HepG2 (cell line): ENCODE results near the gene SLC35B4. TPM values are rescaled to one million over a fixed set of nuclear protein-coding genes. Genes with fewer than 3 reads are reported as not detected.

Experiments
- ARID2 ChIP-seq: sonication (generic); formaldehyde crosslinking; IDR thresholded peaks from 2 replicates; pipeline ENCODE4 v1.8.1; 2022; ENCODE audit warnings: mild to moderate bottlenecking, missing genetic modification reagents, borderline replicate concordance
- FOXP4 ChIP-seq: sonication (generic); formaldehyde crosslinking; IDR thresholded peaks from 2 replicates; pipeline ENCODE4 v1.4.0; 2020; ENCODE audit warnings: missing genetic modification reagents
- GFI1 ChIP-seq: sonication (generic); formaldehyde crosslinking; IDR thresholded peaks from 2 replicates; pipeline ENCODE4 v1.5.0; 2020; ENCODE audit warnings: missing genetic modification reagents, mild to moderate bottlenecking, borderline replicate concordance
- HDAC1 ChIP-seq: sonication (generic); formaldehyde crosslinking; IDR thresholded peaks from 2 replicates; pipeline ENCODE4 v1.5.1; 2020; ENCODE audit warnings: mild to moderate bottlenecking, missing genetic modification reagents
- HHEX ChIP-seq: IDR thresholded peaks from 2 replicates; pipeline ENCODE4 v1.6.1; 2016; ENCODE audit warnings: control low read depth
- KDM2A ChIP-seq: sonication (generic); formaldehyde crosslinking; IDR thresholded peaks from 2 replicates; pipeline ENCODE4 v1.4.0; 2020; ENCODE audit warnings: low read depth, missing genetic modification reagents, borderline replicate concordance
- KDM4B ChIP-seq: sonication (generic); formaldehyde crosslinking; IDR thresholded peaks from 2 replicates; pipeline ENCODE4 v1.4.0; 2020; ENCODE audit warnings: missing genetic modification reagents
- MAFK ChIP-seq, 2 experiments: IDR thresholded peaks in 1 of 2; conservative IDR thresholded peaks in 1 of 2; 2 replicates each; pipeline ENCODE4 v1.6.1; 2011; ENCODE audit warnings: improper control_type of control experiment in 2 of 2, low read length in 2 of 2
- MTF1 ChIP-seq: sonication (generic); formaldehyde crosslinking; IDR thresholded peaks from 2 replicates; pipeline ENCODE4 v1.5.0; 2020; ENCODE audit warnings: missing genetic modification reagents
- NFYC ChIP-seq: IDR thresholded peaks from 2 replicates; pipeline ENCODE4 v1.6.1; 2016; ENCODE audit warnings: missing genetic modification reagents, missing compliant biosample characterization
- SAFB2 ChIP-seq: sonication (generic); formaldehyde crosslinking; IDR thresholded peaks from 2 replicates; pipeline ENCODE4 v1.5.1; 2020; ENCODE audit warnings: missing genetic modification reagents, low read depth, mild to moderate bottlenecking, borderline replicate concordance
- SIN3A ChIP-seq: IDR thresholded peaks from 2 replicates; pipeline ENCODE4 v1.6.1; 2011; ENCODE audit warnings: low read depth, mild to moderate bottlenecking, control low read depth, low read length, borderline replicate concordance
- SMARCC2 ChIP-seq: fragments of 450-650 bp; IDR thresholded peaks from 2 replicates; pipeline ENCODE4 v1.6.1; 2017; ENCODE audit warnings: antibody characterized with exemption, mild to moderate bottlenecking
- SNRNP70 ChIP-seq: fragments of 200-400 bp; formaldehyde crosslinking; IDR thresholded peaks from 2 replicates; pipeline ENCODE4 v1.6.1; 2017; ENCODE audit warnings: mild to moderate bottlenecking, low read depth, low read length, moderate library complexity
- TAF1 ChIP-seq: sonication (generic); formaldehyde crosslinking; IDR thresholded peaks from 2 replicates; pipeline ENCODE4 v1.4.0; 2020; ENCODE audit warnings: missing genetic modification reagents
- TBX2 ChIP-seq: sonication (generic); formaldehyde crosslinking; IDR thresholded peaks from 2 replicates; pipeline ENCODE4 v1.5.0; 2020; ENCODE audit warnings: missing genetic modification reagents, mild to moderate bottlenecking, borderline replicate concordance
- ZNF124 ChIP-seq: sonication (generic); formaldehyde crosslinking; IDR thresholded peaks from 2 replicates; pipeline ENCODE4 v1.4.0; 2020; ENCODE audit warnings: missing genetic modification reagents
- ZNF329 ChIP-seq: sonication (generic); formaldehyde crosslinking; IDR thresholded peaks from 2 replicates; pipeline ENCODE4 v1.9.0; 2021; ENCODE audit warnings: low read depth, mild to moderate bottlenecking, missing genetic modification reagents
- ZNF629 ChIP-seq: sonication (generic); formaldehyde crosslinking; conservative IDR thresholded peaks from 2 replicates; pipeline ENCODE4 v1.5.0; 2020; ENCODE audit warnings: missing genetic modification reagents
- ZNF703 ChIP-seq: sonication (generic); formaldehyde crosslinking; IDR thresholded peaks from 2 replicates; pipeline ENCODE4 v1.5.1; 2020; ENCODE audit warnings: missing genetic modification reagents, mild to moderate bottlenecking, moderate library complexity, borderline replicate concordance
- ZSCAN25 ChIP-seq: sonication (generic); formaldehyde crosslinking; IDR thresholded peaks from 2 replicates; pipeline ENCODE4 v1.8.0; 2022; ENCODE audit warnings: mild to moderate bottlenecking, missing genetic modification reagents
- polyA plus RNA-seq, 8 experiments: library from polyadenylated mRNA; depleted of rRNA in 3 of 8; stranded (reverse) in 7 of 8; unstranded in 1 of 8; fragments of >200 nt; fragmentation: Illumina TruSeq in 4 of 8; extraction: Trizol in 4 of 8; gene quantifications; 2 replicates each; pipeline versions ENCODE4 v1.2.1 to v1.2.3, GENCODE V29; 2011 to 2016; ENCODE audit warnings: low read depth in 4 of 8, missing spikeins in 1 of 8, mixed read lengths in 1 of 8; ENCODE audit not compliant: insufficient read depth in 1 of 8
- total RNA-seq, 5 experiments: library from RNA; depleted of rRNA; stranded (reverse); fragments of >200 nt; fragmentation: Illumina TruSeq; extraction: Trizol; gene quantifications; 2 replicates each; pipeline ENCODE4 v1.2.3, GENCODE V29; 2016; ENCODE audit warnings: low read depth in 1 of 5
- TF ChIP-seq, protein P1 (sequence below): sonication (generic); formaldehyde crosslinking; IDR thresholded peaks from 2 replicates; pipeline ENCODE4 v1.5.0; 2020; ENCODE audit warnings: missing genetic modification reagents
- TF ChIP-seq, protein P2 (sequence below): fragments of 450-650 bp; IDR thresholded peaks from 2 replicates; pipeline ENCODE4 v1.6.1; 2017; ENCODE audit warnings: mild to moderate bottlenecking
- TF ChIP-seq, protein P3 (sequence below): sonication (generic); formaldehyde crosslinking; IDR thresholded peaks from 2 replicates; pipeline ENCODE4 v1.4.0; 2020; ENCODE audit warnings: missing genetic modification reagents, mild to moderate bottlenecking, borderline replicate concordance

Gene SLC35B4
- total and polyA plus RNA-seq, 2 of the 13 experiments (the other 11 are each of a cell fraction or from before 2014, with no cell fraction given) = 17.1 to 17.8 TPM

GRCh38 chr7:134366481-134366880 lies 49.8 kb upstream of the SLC35B4 start (continued):
- TF ChIP-seq FOXP4 (CRISPR knock-in tag) (peak; percentile 75), ARID2 (CRISPR knock-in tag) (no peak), SMARCC2 (no peak), HDAC1 (CRISPR knock-in tag) (peak; percentile 45; the same call in 1 of the 2 replicates), ZNF629 (CRISPR knock-in tag) (no peak), NFYC (CRISPR knock-in tag) (no peak), TAF1 (CRISPR knock-in tag) (no peak), KDM2A (CRISPR knock-in tag) (no peak), SIN3A (no peak), GFI1 (CRISPR knock-in tag) (peak; percentile 81), ZNF329 (CRISPR knock-in tag) (no peak), TBX2 (CRISPR knock-in tag) (peak; percentile 73), ZNF124 (no peak), ZSCAN25 (CRISPR knock-in tag) (no peak), MTF1 (CRISPR knock-in tag) (no peak), ZNF703 (no peak), KDM4B (peak; percentile 63; the same call in 1 of the 2 replicates), HHEX (CRISPR knock-in tag) (no peak), MAFK (conservative IDR thresholded peaks at IDR 0.05 in 1 of 2, IDR thresholded peaks at IDR 0.05 in 1 of 2; ENCODE audit: low read length in 2 of 2) (no peak), SAFB2 (CRISPR knock-in tag) (no peak), SNRNP70 (no peak)
- TF ChIP-seq, protein P1, sequence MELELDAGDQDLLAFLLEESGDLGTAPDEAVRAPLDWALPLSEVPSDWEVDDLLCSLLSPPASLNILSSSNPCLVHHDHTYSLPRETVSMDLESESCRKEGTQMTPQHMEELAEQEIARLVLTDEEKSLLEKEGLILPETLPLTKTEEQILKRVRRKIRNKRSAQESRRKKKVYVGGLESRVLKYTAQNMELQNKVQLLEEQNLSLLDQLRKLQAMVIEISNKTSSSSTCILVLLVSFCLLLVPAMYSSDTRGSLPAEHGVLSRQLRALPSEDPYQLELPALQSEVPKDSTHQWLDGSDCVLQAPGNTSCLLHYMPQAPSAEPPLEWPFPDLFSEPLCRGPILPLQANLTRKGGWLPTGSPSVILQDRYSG (CRISPR knock-in tag) = no peak
- TF ChIP-seq, protein P2, sequence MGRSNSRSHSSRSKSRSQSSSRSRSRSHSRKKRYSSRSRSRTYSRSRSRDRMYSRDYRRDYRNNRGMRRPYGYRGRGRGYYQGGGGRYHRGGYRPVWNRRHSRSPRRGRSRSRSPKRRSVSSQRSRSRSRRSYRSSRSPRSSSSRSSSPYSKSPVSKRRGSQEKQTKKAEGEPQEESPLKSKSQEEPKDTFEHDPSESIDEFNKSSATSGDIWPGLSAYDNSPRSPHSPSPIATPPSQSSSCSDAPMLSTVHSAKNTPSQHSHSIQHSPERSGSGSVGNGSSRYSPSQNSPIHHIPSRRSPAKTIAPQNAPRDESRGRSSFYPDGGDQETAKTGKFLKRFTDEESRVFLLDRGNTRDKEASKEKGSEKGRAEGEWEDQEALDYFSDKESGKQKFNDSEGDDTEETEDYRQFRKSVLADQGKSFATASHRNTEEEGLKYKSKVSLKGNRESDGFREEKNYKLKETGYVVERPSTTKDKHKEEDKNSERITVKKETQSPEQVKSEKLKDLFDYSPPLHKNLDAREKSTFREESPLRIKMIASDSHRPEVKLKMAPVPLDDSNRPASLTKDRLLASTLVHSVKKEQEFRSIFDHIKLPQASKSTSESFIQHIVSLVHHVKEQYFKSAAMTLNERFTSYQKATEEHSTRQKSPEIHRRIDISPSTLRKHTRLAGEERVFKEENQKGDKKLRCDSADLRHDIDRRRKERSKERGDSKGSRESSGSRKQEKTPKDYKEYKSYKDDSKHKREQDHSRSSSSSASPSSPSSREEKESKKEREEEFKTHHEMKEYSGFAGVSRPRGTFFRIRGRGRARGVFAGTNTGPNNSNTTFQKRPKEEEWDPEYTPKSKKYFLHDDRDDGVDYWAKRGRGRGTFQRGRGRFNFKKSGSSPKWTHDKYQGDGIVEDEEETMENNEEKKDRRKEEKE = no peak
- TF ChIP-seq, protein P3, sequence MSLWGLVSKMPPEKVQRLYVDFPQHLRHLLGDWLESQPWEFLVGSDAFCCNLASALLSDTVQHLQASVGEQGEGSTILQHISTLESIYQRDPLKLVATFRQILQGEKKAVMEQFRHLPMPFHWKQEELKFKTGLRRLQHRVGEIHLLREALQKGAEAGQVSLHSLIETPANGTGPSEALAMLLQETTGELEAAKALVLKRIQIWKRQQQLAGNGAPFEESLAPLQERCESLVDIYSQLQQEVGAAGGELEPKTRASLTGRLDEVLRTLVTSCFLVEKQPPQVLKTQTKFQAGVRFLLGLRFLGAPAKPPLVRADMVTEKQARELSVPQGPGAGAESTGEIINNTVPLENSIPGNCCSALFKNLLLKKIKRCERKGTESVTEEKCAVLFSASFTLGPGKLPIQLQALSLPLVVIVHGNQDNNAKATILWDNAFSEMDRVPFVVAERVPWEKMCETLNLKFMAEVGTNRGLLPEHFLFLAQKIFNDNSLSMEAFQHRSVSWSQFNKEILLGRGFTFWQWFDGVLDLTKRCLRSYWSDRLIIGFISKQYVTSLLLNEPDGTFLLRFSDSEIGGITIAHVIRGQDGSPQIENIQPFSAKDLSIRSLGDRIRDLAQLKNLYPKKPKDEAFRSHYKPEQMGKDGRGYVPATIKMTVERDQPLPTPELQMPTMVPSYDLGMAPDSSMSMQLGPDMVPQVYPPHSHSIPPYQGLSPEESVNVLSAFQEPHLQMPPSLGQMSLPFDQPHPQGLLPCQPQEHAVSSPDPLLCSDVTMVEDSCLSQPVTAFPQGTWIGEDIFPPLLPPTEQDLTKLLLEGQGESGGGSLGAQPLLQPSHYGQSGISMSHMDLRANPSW (CRISPR knock-in tag) = no peak
